KG1 (cell line): ENCODE results near the gene CHAF1A.

Experiments used
- DNase-seq: peaks from one replicate; lab custom pipeline; 2025; lab: John Stamatoyannopoulos, UW

Gene CHAF1A

DNA sequence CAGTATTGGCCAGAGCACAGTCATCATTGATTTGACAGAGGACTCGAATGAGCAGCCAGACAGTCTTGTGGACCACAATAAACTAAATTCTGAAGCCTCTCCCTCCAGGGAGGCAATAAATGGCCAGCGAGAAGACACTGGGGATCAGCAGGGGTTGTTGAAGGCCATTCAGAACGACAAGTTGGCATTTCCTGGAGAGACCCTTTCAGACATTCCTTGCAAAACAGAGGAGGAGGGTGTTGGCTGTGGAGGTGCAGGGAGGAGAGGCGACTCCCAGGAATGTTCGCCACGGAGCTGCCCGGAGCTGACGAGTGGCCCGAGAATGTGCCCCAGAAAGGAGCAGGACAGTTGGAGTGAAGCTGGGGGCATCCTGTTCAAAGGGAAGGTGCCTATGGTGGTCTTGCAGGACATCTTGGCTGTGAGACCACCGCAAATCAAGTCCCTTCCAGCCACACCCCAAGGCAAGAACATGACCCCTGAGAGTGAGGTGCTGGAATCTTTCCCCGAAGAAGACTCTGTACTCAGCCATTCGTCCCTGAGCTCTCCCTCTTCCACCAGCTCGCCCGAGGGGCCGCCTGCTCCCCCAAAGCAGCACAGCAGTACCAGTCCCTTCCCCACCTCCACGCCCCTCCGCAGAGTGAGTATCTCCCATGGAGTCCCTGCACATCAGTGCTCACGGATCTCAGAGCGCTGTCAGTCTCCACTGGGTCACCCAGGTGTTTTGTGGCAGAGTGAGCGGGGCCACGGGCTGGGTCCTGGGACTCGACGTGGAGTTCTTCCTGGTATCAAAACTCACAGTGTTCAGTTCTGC lies 6.9 kb downstream of the CHAF1A start:
- DNase-seq = no peak

DNA sequence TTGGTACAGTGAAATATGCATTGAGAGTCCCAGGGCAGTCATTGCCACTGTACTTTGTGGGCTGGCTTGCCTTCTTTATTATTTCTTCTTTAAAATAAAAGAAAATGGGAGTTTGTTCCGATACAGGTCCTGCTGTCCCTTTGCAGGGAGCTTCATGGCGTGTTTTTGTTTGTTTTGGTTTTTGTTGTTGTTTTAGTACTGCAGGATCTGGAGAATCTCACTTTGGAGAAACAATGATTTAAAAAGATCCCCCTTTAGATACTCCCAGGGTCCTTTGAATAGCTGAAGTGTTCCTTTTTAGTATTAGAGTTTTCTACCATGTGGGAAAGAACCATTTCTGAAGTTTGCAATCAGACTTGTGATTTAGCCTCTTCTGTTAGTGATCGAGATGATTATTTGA lies 11.1 kb downstream of the CHAF1A start:
- no peak for DNase-seq

DNA sequence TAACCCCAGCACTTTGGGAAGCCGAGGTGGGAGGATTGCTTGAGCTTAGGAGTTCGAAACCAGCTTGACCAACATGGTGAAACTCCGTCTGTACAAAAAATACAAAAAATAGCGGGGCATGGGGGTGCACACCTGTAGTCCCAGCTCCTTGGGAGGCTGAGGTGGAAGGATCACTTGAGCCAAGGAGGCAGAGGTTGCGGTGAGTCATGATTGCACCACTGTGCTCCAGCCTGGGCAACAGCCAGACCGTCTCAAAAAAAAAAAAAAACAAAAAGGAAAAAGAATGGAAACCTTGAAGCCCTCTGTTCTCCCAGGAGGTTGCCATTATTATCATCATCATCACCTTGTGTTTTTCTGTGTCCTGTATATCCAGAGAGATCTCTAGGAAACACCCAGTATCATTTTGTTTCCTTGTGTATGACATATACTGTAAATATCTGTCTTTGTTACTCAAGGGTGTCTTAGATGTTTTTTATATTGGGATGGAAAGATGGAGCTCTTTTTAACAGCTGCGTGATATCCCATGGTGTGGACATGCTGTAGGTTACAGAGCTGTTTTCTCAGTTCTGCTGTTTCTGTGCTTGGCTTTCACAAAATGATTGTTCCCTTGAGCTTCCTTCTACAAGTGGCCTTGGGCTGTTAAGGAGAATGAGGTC lies 11.8 kb downstream of the CHAF1A start:
- no peak for DNase-seq

DNA sequence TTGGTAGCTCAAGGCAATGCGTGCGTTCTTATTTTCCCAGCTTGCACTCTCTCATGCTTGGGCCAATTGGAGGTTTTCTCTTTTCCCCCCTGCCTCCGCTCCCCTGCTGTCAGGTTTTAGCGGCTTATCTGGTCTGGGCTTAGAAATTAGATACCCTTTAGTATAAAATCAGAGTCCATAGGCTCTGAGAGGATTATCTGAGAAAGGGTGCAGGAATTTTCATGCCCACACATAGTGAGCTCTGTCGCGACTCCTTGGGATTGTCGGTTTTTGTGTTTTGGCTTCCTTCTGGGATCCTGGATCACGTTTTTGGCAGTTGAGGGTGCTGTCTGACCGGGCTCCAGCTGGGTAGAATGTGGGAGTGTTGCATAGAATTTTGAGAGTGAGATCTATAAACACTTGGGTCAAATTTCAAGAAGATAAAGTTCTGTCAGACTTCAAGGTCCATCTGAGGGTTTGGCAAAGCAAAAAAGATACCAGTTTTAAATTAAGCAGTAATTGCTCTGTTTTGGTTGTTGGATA lies 12.4 kb downstream of the CHAF1A start:
- no peak for DNase-seq

DNA sequence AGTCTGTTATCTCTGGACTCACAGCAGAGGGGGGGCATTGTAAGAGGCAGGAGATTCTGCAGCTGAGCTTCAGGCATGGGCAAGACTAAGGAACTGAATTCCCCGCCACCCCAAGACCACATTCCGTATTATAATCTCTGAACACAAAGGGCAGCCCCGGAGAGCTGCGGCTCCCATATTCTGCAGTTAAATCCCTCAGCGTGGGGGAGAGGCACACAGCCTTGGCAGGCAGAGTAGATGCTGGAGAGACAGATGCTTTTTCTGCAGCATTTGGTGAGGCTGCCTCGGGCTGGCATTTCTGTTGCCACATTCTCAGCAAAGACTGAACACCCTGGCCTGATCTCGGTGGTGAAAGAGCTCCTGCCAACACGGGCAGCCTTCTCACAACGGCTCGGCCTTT lies 12.9 kb downstream of the CHAF1A start:
- DNase-seq = no peak

DNA sequence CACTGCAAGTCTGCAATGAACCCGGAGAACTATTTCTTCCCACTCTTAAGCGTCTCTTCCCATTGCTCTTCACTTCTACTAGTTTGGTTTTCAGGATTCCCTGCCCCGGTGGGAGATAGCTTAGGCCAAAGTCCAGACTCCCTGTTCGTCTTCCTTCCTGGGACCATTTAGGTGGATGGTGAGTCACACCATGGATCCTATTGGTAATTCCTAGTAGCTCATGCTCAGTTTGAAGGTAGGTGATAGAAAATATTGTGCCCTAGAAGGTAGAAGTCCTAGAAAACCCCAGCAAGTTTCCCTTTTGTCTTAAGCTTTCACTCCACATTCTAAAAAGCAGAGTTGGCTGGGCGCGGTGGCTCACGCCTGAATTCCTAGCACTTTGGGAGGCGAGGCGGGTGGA lies 13.8 kb downstream of the CHAF1A start:
- DNase-seq = no peak

DNA sequence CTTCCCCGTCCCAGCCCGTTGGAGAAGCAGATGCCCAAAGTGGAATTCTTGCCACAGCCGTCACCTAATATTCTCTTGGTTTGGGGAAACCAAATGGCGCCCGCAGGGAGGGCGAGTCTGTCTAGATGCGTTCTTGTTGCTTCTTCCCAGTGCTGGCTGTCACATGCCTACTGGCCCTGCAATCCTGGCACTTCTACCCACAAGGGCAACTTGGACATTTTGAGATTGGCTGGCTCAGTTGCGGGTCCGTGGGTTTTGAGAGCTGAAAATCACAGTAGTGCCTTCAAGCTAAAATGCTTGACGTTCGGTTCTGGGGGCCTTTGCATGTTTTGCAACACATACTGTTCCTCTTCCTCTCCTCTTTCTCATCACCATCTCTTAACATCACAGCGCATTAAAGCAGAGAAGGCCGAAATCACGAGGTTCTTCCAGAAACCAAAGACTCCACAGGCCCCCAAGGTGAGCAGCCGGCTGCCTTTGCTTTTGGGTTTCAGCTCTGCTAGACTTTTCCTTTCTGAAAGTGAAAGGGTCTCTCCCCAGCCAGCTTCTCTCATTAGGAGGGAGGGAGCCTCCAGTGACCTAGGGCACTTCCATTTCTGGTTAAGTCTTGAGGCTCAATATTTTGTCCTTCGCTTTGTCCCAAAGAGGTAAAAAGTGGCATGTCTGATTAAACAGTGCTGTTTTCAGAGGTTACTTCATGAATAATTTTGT lies 21.1 kb downstream of the CHAF1A start:
- no peak for DNase-seq

DNA sequence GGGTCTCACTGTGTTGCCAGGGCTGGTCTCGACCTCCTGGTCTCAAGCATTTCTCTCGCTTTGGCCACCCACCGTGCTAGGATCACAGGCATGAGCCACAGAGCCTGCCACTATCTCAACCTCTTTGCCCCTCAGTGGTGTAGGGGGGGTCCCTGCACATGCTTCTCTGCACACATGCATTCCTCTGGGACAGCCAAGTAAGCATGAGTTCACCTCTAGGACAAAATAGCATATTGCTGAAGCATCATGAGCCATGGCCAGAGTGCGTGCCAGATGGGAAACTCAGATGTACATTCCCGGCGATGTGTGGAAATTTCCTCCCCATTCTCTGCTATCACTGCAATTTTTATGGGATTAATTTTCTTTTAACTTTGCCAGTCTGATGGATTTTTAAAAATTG lies 23.1 kb downstream of the CHAF1A start:
- DNase-seq = no peak

DNA sequence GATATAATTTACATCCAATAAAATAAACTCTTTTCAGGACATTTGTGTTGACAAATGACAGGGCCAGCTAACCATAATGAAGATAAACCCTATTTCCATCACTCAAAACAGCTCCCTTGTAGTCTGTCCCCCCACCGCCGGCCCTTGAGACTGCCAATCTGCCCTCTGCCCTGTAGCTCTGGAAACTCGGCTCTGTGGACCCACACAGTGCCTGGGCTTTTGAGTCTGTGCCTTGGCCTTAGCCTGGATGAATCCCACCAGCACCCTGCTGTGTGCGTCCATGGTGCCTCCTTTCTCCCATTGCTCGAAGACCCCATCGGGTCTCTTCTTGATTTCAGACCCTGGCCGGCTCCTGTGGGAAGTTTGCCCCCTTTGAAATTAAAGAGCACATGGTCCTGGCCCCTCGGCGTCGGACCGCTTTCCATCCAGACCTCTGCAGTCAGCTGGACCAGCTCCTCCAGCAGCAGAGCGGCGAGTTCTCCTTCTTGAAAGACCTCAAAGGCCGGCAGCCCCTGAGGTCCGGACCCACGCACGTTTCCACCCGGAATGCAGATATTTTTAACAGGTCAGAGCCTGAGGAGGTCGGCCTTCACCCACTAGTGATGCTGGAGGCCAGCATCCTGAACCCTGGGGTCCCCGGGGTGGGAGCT lies 26.0 kb downstream of the CHAF1A start:
- DNase-seq = no peak

DNA sequence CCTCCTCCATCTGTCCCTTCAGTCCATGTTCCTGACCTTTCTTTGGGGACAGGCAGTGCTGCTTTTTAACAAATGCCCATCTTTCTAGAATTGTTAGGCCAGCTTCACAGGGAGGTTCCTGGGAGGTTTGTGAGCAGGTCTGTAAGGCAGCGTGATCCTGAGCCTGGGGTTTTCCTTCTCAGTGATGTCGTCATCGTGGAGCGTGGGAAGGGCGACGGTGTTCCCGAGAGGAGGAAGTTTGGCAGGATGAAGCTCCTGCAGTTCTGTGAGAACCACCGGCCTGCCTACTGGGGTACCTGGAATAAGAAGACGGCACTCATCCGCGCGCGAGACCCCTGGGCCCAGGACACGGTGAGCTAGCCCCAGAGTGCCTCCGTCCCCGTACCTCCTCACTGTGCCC lies 26.8 kb downstream of the CHAF1A start:
- DNase-seq = no peak

DNA sequence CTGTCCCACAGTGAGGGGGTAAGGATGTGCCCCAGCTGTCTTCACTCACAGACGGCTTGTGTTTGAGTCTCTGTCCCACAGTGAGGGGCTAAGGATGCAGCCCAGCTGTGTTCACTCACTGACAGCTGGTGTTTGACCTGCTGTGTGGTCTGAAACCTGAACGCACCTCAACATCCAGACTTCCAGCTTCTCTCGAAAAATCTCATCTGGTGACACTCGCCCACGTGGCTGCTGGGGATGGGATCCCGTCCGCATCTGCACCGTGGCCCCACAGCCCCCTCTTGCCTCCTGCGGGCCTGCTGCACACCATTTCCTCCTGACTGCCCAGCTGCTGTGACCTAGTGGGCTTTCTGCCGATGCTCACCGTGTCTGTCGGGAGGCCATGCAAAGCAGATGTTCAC lies 27.3 kb downstream of the CHAF1A start:
- DNase-seq = no peak

DNA sequence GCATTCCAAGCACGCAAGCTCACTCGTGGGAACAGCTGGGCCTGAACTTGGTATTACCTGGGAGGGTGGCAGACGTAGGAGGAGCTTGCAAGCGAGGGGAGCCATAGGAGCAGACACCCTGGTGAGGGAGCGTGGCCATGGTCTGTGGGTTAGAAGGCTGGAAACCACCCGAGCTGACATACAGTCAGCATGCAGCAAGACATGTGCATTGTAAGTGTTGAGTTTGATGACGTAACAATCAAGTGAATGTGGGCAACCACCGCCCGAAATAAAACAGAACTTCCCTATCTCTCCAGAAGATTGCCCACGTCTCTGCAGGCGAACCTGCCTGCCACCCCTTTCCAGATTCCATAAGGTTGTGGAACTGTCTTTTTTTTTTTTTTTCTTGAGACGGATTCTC lies 28.3 kb downstream of the CHAF1A start:
- no peak for DNase-seq

DNA sequence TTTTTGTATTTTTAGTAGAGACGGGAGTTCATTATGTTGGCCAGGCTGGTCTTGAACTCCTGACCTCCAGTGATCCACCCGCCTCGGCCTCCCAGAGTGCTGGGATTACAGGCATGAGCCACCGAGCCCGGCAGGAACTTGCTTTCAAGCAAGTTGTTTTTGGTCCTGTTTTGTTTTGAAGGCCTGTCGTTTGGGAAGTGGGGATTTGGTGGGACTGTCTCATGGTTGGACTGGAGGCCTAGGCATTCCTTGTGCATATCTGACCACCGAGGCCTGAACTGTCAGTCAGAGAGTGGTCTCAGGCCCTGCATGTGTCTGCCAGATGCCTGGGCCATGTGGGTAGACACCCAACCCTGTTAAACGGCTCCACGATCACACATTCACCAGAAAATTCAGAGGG lies 28.9 kb downstream of the CHAF1A start:
- DNase-seq = no peak

DNA sequence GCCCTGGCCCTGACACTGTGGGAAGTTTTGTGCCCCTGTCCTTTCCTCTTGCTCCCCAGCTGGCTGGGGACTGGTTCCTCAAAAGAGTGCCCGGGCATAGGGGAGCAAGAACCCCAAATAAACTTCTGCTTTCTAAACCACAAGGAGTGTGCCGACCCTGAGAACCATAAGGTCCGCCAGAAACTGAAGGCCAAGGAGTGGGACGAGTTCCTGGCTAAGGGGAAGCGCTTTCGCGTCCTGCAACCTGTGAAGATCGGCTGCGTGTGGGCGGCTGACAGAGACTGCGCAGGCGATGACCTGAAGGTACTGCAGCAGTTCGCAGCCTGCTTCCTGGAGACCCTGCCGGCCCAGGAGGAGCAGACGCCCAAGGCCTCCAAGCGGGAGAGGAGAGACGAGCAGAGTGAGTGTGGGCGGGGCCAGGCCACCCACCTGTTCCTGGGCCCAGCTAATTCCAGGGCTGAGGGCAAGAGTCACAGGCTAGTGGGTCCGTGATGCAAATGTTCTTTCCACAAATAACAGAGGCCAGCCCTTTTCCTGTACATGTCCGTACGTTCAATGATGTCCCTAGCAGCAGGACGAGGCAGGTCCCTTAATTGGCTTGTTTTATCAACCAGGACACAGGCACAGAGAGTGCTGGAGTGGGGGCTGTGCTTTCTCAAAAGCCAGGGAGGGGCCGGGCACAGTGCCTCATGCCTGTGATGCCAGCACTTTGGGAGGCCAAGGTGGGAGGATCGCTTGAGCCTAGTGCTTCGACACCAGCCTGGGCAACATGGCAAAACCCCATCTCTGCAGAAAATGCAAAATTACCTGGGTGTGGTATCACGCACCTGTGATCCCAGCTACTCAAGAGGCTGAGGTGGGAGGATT lies 29.6 kb downstream of the CHAF1A start:
- no peak for DNase-seq

DNA sequence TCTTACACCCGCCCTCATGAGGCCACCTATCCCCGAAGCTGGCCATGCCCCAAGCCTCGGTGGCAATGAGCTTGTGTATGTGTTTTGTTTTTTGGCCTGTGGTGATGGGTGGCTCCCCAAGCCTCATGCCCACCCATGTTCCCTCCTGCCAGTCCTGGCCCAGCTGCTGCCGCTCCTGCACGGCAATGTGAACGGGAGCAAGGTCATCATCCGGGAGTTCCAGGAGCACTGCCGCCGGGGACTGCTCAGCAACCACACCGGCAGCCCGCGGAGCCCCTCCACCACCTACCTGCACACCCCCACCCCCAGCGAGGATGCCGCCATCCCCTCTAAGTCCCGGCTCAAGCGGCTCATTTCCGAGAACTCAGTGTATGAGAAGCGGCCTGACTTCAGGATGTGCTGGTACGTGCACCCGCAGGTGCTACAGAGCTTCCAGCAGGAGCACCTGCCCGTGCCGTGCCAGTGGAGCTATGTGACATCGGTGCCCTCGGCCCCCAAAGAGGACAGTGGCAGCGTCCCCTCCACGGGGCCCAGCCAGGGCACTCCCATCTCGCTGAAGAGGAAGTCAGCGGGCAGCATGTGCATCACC lies 30.6 kb downstream of the CHAF1A start:
- DNase-seq = no peak

DNA sequence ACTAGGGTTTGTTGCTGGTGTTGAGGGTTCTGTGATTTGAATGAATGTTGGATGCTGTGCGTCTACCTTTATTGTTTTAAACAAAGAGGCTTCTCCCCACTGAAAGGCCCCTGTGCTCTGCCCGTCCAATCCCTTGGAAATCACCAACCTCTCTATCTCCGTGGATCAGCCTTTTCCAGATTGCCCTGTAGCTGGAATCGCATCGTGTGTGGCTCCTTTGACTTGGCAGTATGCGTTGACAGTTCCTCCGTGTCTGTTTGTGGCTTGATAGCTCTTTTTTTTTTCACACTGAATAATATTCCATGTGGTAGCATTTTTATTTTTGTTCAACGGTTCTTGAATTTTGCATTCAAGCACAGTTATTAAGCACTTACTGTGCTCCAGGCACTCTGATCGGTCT lies 32.0 kb downstream of the CHAF1A start:
- no peak for DNase-seq

DNA sequence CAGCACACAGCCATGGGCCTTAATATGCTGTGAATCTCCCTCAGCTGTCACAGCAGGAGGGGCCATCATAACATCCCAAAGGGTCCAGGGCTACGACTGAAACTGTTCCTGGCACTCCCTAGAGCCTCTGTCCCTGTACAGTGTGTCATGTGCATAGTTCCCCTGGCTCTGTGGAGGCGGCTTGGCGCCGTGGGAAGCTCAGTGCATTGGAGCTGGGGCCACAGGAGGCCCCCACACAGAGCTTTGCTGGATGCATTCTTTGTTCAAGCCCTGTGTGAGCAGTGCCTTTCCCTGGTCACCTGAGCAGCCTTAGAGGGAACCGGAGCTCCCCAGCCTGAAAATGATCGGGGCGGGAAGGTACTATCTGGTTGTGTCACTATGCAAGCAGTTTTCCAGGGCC lies 33.8 kb downstream of the CHAF1A start:
- no peak for DNase-seq

DNA sequence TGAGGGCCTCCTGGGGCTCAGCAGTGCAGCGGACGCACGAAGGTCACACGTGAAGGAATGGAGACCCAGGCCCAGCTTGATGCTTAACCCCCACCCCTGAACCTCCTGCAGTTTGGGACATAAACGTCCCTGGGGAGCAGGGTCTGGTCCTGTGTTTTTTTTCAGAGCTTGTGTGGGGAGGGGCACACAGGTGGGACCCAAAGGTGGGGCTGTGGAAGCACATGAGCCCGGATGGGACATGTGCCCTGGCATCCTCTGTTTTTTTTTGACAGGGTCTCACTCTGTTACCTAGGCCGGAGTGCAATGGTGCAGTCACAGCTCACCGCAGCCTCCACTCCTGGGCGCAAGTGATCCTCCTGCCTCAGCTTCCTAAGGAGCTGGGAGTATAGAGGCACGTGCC lies 34.7 kb downstream of the CHAF1A start:
- no peak for DNase-seq

DNA sequence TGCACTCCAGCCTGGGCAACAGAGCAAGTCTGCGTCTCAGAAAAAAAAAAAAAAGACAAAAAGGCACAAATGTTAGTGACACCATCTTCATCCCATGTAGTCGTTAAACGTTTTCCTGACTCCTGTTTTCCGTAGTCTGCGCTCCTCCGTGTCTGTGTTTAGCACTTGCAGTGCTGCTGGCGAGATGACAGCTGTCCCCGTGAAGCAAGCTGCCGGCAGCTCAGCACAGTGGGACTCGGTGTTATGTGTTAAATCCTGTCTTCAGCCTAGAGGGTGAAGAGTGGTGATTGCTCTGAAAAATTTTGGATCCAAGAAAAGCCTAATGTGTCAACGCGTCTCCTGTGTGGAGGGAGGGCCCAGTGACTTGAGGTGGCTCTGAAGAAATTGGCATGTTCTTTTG lies 36.8 kb downstream of the CHAF1A start:
- DNase-seq = no peak

DNA sequence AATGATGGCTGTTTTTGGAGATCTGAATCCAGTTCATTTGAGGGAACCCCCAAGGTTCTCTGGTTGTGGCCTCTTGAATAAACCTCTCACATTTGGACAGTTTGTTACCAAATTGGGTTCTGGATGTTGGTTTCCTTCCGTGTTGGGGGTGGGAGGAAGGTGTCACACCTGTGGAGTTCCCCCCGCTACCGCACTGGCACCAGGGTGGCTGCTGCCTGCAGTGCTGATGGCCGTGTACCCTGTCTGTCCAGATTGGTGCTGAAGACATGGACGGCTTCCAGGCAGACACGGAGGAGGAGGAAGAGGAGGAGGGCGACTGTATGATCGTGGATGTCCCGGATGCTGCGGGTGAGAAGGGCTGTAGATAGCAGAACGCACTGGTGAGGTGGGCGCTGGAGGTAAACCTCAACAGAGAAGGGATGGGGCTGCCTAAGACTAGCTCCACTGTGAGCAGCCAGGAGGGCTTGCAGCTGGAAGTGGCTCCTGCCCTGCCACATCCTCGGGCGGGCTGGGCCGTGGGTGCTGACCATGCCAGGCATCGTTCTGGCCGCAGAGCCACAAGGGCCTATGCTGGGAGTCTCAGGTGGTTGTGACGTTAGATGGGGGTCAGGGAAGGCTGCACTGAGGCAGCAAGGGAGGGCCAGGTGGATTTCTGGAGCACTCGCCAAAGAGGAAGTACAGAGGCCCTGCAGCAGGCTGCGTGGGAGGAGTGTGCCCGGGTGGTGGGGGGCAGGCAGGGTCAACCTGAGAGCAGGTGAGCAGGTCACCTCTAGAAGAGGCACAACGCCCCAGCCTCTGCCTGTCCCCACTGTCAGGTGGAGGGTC lies 39.8 kb downstream of the CHAF1A start:
- DNase-seq = no peak
